Karpas-422 (cell line): ENCODE data around the gene PTPDC1. TPM values are rescaled to one million over a fixed set of nuclear protein-coding genes. Genes with fewer than 3 reads are reported as not detected.
"Not testable (repeated sequence)": the region's sequence is repeated elsewhere in the genome, so short reads cannot be mapped to it uniquely, and the experiment has no call there.

Experiments used
- DNase-seq: peaks from one replicate; pipeline ENCODE4 v3.0.0-alpha.2; 2015
- H2AFZ ChIP-seq: fragments of 200-600 bp; sonication (generic); 2 replicates; pipeline ENCODE4 v1.6.1; 2014; ENCODE audit warnings: antibody characterized with exemption, low read length, mixed read lengths
- H3K27ac ChIP-seq: fragments of 200-600 bp; sonication (generic); 2 replicates; pipeline ENCODE4 v1.5.1; 2014; ENCODE audit warnings: mild to moderate bottlenecking, low read length, moderate library complexity
- H3K27me3 ChIP-seq: fragments of 200-600 bp; sonication (generic); 2 replicates; pipeline ENCODE4 v1.6.1; 2014; ENCODE audit warnings: low read length, mixed read lengths
- H3K36me3 ChIP-seq: fragments of 200-600 bp; sonication (generic); 2 replicates; pipeline ENCODE4 v1.6.1; 2014; ENCODE audit warnings: low read length, mixed read lengths; ENCODE audit not compliant: insufficient read depth
- H3K4me1 ChIP-seq: fragments of 200-600 bp; sonication (generic); 2 replicates; pipeline ENCODE4 v1.6.1; 2014; ENCODE audit warnings: mild to moderate bottlenecking, low read length, mixed read lengths
- H3K4me2 ChIP-seq: fragments of 200-600 bp; sonication (generic); 2 replicates; pipeline ENCODE4 v1.6.1; 2014; ENCODE audit warnings: low read length, low read depth, mild to moderate bottlenecking; ENCODE audit not compliant: poor library complexity, severe bottlenecking
- H3K4me3 ChIP-seq: fragments of 200-600 bp; sonication (generic); 2 replicates; pipeline ENCODE4 v1.5.1; 2014; ENCODE audit warnings: mild to moderate bottlenecking, antibody characterized with exemption, low read length, mixed read lengths
- H3K79me2 ChIP-seq: fragments of 200-600 bp; sonication (generic); 2 replicates; pipeline ENCODE4 v1.6.1; 2014; ENCODE audit warnings: mild to moderate bottlenecking, low read length, mixed read lengths
- H3K9ac ChIP-seq: fragments of 200-600 bp; sonication (generic); 2 replicates; pipeline ENCODE4 v1.6.0; 2014; ENCODE audit warnings: low read length
- H3K9me2 ChIP-seq: fragments of 200-600 bp; sonication (generic), shearing (Covaris generic); replicated peaks from 2 replicates; pipeline ENCODE4 v1.6.0; 2014; ENCODE audit warnings: mild to moderate bottlenecking, low read length, moderate library complexity; ENCODE audit not compliant: insufficient read depth
- H3K9me3 ChIP-seq: fragments of 300-700, 200-600 bp; sonication (generic); 2 replicates; pipeline ENCODE4 v1.6.1; 2014; ENCODE audit warnings: low read length, mixed read lengths
- H4K20me1 ChIP-seq: fragments of 200-600 bp; sonication (generic); 2 replicates; pipeline ENCODE4 v1.6.1; 2014; ENCODE audit warnings: mild to moderate bottlenecking, antibody characterized with exemption, low read length, low read depth; ENCODE audit not compliant: insufficient read depth
- total RNA-seq: library from RNA; depleted of rRNA; stranded (reverse); fragments of >200 nt; shearing (Covaris generic); gene quantifications from 2 replicates; pipeline ENCODE4 v1.2.3, GENCODE V29; 2014; ENCODE audit warnings: low replicate concordance

Gene PTPDC1
- total RNA-seq, 1 experiment from 2014 or later: 1.5 TPM

GRCh38 chr9:94082956-94083355, 1.3 kb upstream of the PTPDC1 start:
- H4K20me1 ChIP-seq: no peaks in the 10 kb centered on the region
- H3K9ac ChIP-seq: no peak overlapping the region
- H3K4me3 ChIP-seq: no peak overlapping the region
- H2AFZ ChIP-seq: no peak overlapping the region
- H3K4me2 ChIP-seq: no peak overlapping the region
- no peaks in the 10 kb centered on the region for H3K4me1 ChIP-seq
- no peaks in the 10 kb centered on the region for H3K36me3 ChIP-seq
- no peak for DNase-seq
- H3K27me3 ChIP-seq: no peaks in the 10 kb centered on the region
- no peaks in the 10 kb centered on the region for H3K9me3 ChIP-seq
- no peak overlapping the region for H3K27ac ChIP-seq
- H3K9me2 ChIP-seq: no peaks in the 10 kb centered on the region
- H3K79me2 ChIP-seq: no peaks in the 10 kb centered on the region

GRCh38 chr9:94083384-94083783, 880 bp upstream of the PTPDC1 start:
- no peaks in the 10 kb centered on the region for H3K9me3 ChIP-seq
- no peak overlapping the region for H3K27ac ChIP-seq
- no peak overlapping the region for H2AFZ ChIP-seq
- H3K9me2 ChIP-seq: no peaks in the 10 kb centered on the region
- H3K9ac ChIP-seq: no peak overlapping the region
- no peaks in the 10 kb centered on the region for H3K36me3 ChIP-seq
- DNase-seq: no peak
- H4K20me1 ChIP-seq: no peaks in the 10 kb centered on the region
- no peaks in the 10 kb centered on the region for H3K4me1 ChIP-seq
- no peaks in the 10 kb centered on the region for H3K27me3 ChIP-seq
- H3K79me2 ChIP-seq: no peaks in the 10 kb centered on the region
- H3K4me2 ChIP-seq: no peak overlapping the region
- H3K4me3 ChIP-seq: no peak overlapping the region

GRCh38 chr9:94085062-94085639, 887 bp downstream of the PTPDC1 start:
- H3K4me2 ChIP-seq: no peak overlapping the region
- no peak overlapping the region for H3K4me3 ChIP-seq
- no peaks in the 10 kb centered on the region for H3K36me3 ChIP-seq
- no peaks in the 10 kb centered on the region for H3K9me3 ChIP-seq
- H3K9me2 ChIP-seq: no peaks in the 10 kb centered on the region
- no peaks in the 10 kb centered on the region for H3K4me1 ChIP-seq
- H2AFZ ChIP-seq: no peak overlapping the region
- no peak overlapping the region for H3K9ac ChIP-seq
- H3K27ac ChIP-seq: no peak overlapping the region
- no peaks in the 10 kb centered on the region for H3K79me2 ChIP-seq
- no peaks in the 10 kb centered on the region for H4K20me1 ChIP-seq
- no peaks in the 10 kb centered on the region for H3K27me3 ChIP-seq
- DNase-seq: no peak

- no peak for DNase-seq
- H3K27me3 ChIP-seq: no peaks in the 10 kb centered on the region
- no peaks in the 10 kb centered on the region for H4K20me1 ChIP-seq
- H3K9ac ChIP-seq: no peak overlapping the region
- H3K36me3 ChIP-seq: no peaks in the 10 kb centered on the region
- H2AFZ ChIP-seq: no peak overlapping the region
- no peaks in the 10 kb centered on the region for H3K9me3 ChIP-seq
- no peaks in the 10 kb centered on the region for H3K4me1 ChIP-seq
- no peak overlapping the region for H3K4me2 ChIP-seq
- no peak overlapping the region for H3K4me3 ChIP-seq
- H3K27ac ChIP-seq: no peak overlapping the region
- H3K9me2 ChIP-seq: no peaks in the 10 kb centered on the region
- H3K79me2 ChIP-seq: no peaks in the 10 kb centered on the region
Measured at GRCh38 chr9:94086486-94087345, 2.5 kb downstream of the PTPDC1 start.

GRCh38 chr9:94094219-94095145, 10.2 kb downstream of the PTPDC1 start:
- not testable (repeated sequence) for H3K27ac ChIP-seq, H3K36me3 ChIP-seq, H3K27me3 ChIP-seq, H3K4me3 ChIP-seq, H3K9ac ChIP-seq, H2AFZ ChIP-seq, H3K9me2 ChIP-seq, DNase-seq, H3K4me2 ChIP-seq, H4K20me1 ChIP-seq, H3K4me1 ChIP-seq, H3K9me3 ChIP-seq, H3K79me2 ChIP-seq

GRCh38 chr9:94096819-94097577, 12.7 kb downstream of the PTPDC1 start:
- no peaks in the 10 kb centered on the region for H3K27me3 ChIP-seq
- H3K79me2 ChIP-seq: no peaks in the 10 kb centered on the region
- H3K4me1 ChIP-seq: no peaks in the 10 kb centered on the region
- no peaks in the 10 kb centered on the region for H3K9me2 ChIP-seq
- DNase-seq: no peak
- no peak overlapping the region for H2AFZ ChIP-seq
- H3K27ac ChIP-seq: no peak overlapping the region
- H3K9me3 ChIP-seq: no peaks in the 10 kb centered on the region
- H3K9ac ChIP-seq: no peak overlapping the region
- no peak overlapping the region for H3K4me3 ChIP-seq
- H3K4me2 ChIP-seq: no peak overlapping the region
- no peaks in the 10 kb centered on the region for H4K20me1 ChIP-seq
- H3K36me3 ChIP-seq: no peaks in the 10 kb centered on the region

- H3K36me3 ChIP-seq: no peaks in the 10 kb centered on the region
- H3K27ac ChIP-seq: no peak overlapping the region
- DNase-seq: no peak
- no peaks in the 10 kb centered on the region for H3K4me1 ChIP-seq
- no peak overlapping the region for H3K4me2 ChIP-seq
- no peaks in the 10 kb centered on the region for H4K20me1 ChIP-seq
- H3K9ac ChIP-seq: no peak overlapping the region
- H3K4me3 ChIP-seq: no peak overlapping the region
- no peaks in the 10 kb centered on the region for H3K9me2 ChIP-seq
- H3K79me2 ChIP-seq: no peaks in the 10 kb centered on the region
- H2AFZ ChIP-seq: no peak overlapping the region
- H3K9me3 ChIP-seq: no peaks in the 10 kb centered on the region
- no peaks in the 10 kb centered on the region for H3K27me3 ChIP-seq
Measured at GRCh38 chr9:94097788-94098414, 13.6 kb downstream of the PTPDC1 start.
